IMR-90 (cell line): ENCODE measurements around the gene MPPED1. TPM values are rescaled to one million over a fixed set of nuclear protein-coding genes. Genes with fewer than 3 reads are reported as not detected.

Experiments used
- ATAC-seq: fragments of 200-7000 bp; cut with Tn5 transposase; 2 replicates; pipeline ENCODE4 v1.9.1; 2020; ENCODE audit warnings: low read depth, mild to moderate bottlenecking, moderate library complexity
- BruUV-seq: library from RNA; stranded (reverse); fragments of 400-500 nt; replicated peaks from 2 replicates; lab custom pipeline; 2021; lab: Mats Ljungman, UMichigan
- CTCF ChIA-PET: fragments of 300-600 bp; formaldehyde crosslinking; extraction: SDS; loops from one replicate; lab custom pipeline; 2021; ENCODE audit warnings: antibody characterized with exemption; lab: Yijun Ruan, JAX
- POLR2A ChIA-PET: fragments of 300-600 bp; sonication (Branson Sonifier 250); formaldehyde crosslinking; loops from one replicate; lab custom pipeline; 2022; ENCODE audit warnings: antibody characterized with exemption; ENCODE audit not compliant: unreplicated experiment; lab: Charles Lee
- DNase-seq: peaks from one replicate; pipeline ENCODE4 v3.0.0; 2013
- H2AFZ ChIP-seq: replicated peaks from 2 replicates; pipeline ENCODE3; 2013; ENCODE audit warnings: low read length, mild to moderate bottlenecking; ENCODE audit not compliant: poor library complexity
- H2AK5ac ChIP-seq: 2 replicates; pipeline ENCODE4 v1.6.1; 2013; ENCODE audit warnings: low read depth, low read length, inconsistent platforms
- H2AK9ac ChIP-seq: replicated peaks from 2 replicates; pipeline ENCODE3; 2013; ENCODE audit warnings: mild to moderate bottlenecking, low read depth, low read length, moderate library complexity; ENCODE audit not compliant: poor library complexity
- H2BK120ac ChIP-seq: 2 replicates; pipeline ENCODE4 v1.6.1; 2013; ENCODE audit warnings: low read depth, low read length, inconsistent platforms
- H2BK15ac ChIP-seq: 3 replicates; pipeline ENCODE4 v1.6.1; 2013; ENCODE audit warnings: low read depth, low read length, inconsistent platforms
- H2BK20ac ChIP-seq: 2 replicates; pipeline ENCODE4 v1.6.1; 2013; ENCODE audit warnings: low read depth, mild to moderate bottlenecking, inconsistent platforms, low read length, moderate library complexity
- H2BK5ac ChIP-seq: 2 replicates; pipeline ENCODE4 v1.6.1; 2013; ENCODE audit warnings: mild to moderate bottlenecking, low read depth, low read length, inconsistent platforms; ENCODE audit not compliant: poor library complexity, severe bottlenecking
- H3K14ac ChIP-seq: replicated peaks from 2 replicates; pipeline ENCODE4 v1.6.1; 2013; ENCODE audit warnings: low read depth, low read length, inconsistent platforms
- H3K18ac ChIP-seq: 2 replicates; pipeline ENCODE4 v1.6.1; 2013; ENCODE audit warnings: low read depth, low read length, control low read depth
- H3K23ac ChIP-seq: 2 replicates; pipeline ENCODE4 v1.6.1; 2013; ENCODE audit warnings: low read depth, low read length, inconsistent platforms
- H3K27ac ChIP-seq: 2 replicates; pipeline ENCODE4 v1.5.1; 2013; ENCODE audit warnings: mild to moderate bottlenecking, control low read depth, low read length; ENCODE audit not compliant: insufficient read depth
- H3K27me3 ChIP-seq: 2 replicates; pipeline ENCODE4 v1.6.1; 2013; ENCODE audit warnings: low read length; ENCODE audit not compliant: control insufficient read depth, insufficient read depth
- H3K36me3 ChIP-seq: 2 replicates; pipeline ENCODE4 v1.6.1; 2013; ENCODE audit warnings: low read length, mixed read lengths; ENCODE audit not compliant: control insufficient read depth, insufficient read depth
- H3K4ac ChIP-seq: 2 replicates; pipeline ENCODE4 v1.6.1; 2013; ENCODE audit warnings: low read depth, low read length, inconsistent platforms
- H3K4me1 ChIP-seq: 2 replicates; pipeline ENCODE4 v1.6.1; 2013; ENCODE audit warnings: low read length, mixed read lengths; ENCODE audit not compliant: control insufficient read depth, insufficient read depth
- H3K4me2 ChIP-seq: 2 replicates; pipeline ENCODE4 v1.6.1; 2013; ENCODE audit warnings: low read depth, mild to moderate bottlenecking, control low read depth, low read length, moderate library complexity
- H3K4me3 ChIP-seq: 2 replicates; pipeline ENCODE4 v1.5.1; 2013; ENCODE audit warnings: low read depth, mild to moderate bottlenecking, control low read depth, low read length, moderate library complexity; ENCODE audit not compliant: insufficient read depth
- H3K56ac ChIP-seq: 2 replicates; pipeline ENCODE4 v1.6.1; 2013; ENCODE audit warnings: low read length, inconsistent platforms; ENCODE audit not compliant: insufficient read depth; ENCODE audit errors: extremely low read depth
- H3K79me1 ChIP-seq, 2 experiments: 2 replicates each; pipeline ENCODE4 v1.6.1; 2013; ENCODE audit warnings: low read length in 2 of 2, inconsistent platforms in 1 of 2, low read depth in 1 of 2
- H3K9ac ChIP-seq: 2 replicates; pipeline ENCODE4 v1.6.1; 2013; ENCODE audit warnings: low read depth, low read length, control low read depth
- H3K9me1 ChIP-seq: 2 replicates; pipeline ENCODE4 v1.6.1; 2013; ENCODE audit warnings: low read length, inconsistent platforms; ENCODE audit not compliant: insufficient read depth
- H3K9me3 ChIP-seq: 2 replicates; pipeline ENCODE4 v1.6.1; 2013; ENCODE audit warnings: low read length; ENCODE audit not compliant: control insufficient read depth, insufficient read depth
- H4K20me1 ChIP-seq: 2 replicates; pipeline ENCODE4 v1.6.1; 2013; ENCODE audit warnings: low read length, inconsistent platforms; ENCODE audit not compliant: insufficient read depth
- H4K5ac ChIP-seq: 2 replicates; pipeline ENCODE4 v1.6.1; 2013; ENCODE audit warnings: mild to moderate bottlenecking, low read depth, low read length, control low read depth
- H4K8ac ChIP-seq, 2 experiments: 2 replicates each; pipeline ENCODE4 v1.6.1; 2013; ENCODE audit warnings: low read depth in 2 of 2, low read length in 2 of 2, control low read depth in 1 of 2, inconsistent platforms in 1 of 2
- H4K91ac ChIP-seq: 2 replicates; pipeline ENCODE4 v1.6.1; 2013; ENCODE audit warnings: low read depth, low read length, inconsistent platforms; ENCODE audit not compliant: insufficient read depth
- CEBPB ChIP-seq: IDR thresholded peaks from 2 replicates; pipeline ENCODE4 v1.6.1; 2012; ENCODE audit warnings: low read depth, low read length, improper control_type of control experiment
- MAFK ChIP-seq: IDR thresholded peaks from 2 replicates; pipeline ENCODE4 v1.6.1; 2012; ENCODE audit warnings: low read depth, low read length, improper control_type of control experiment
- MAZ ChIP-seq: IDR thresholded peaks from 2 replicates; pipeline ENCODE4 v1.6.1; 2012; ENCODE audit warnings: low read depth, mild to moderate bottlenecking, low read length, improper control_type of control experiment, moderate library complexity, borderline replicate concordance
- MXI1 ChIP-seq: IDR thresholded peaks from 2 replicates; pipeline ENCODE4 v1.6.1; 2012; ENCODE audit warnings: low read depth, mild to moderate bottlenecking, low read length, moderate library complexity, borderline replicate concordance
- POLR2A ChIP-seq: IDR thresholded peaks from 2 replicates; pipeline ENCODE4 v1.6.1; 2012; ENCODE audit warnings: mild to moderate bottlenecking, low read depth, low read length
- RAD21 ChIP-seq: IDR thresholded peaks from 2 replicates; pipeline ENCODE4 v1.6.1; 2012; ENCODE audit warnings: low read length, improper control_type of control experiment
- SMC3 ChIP-seq: fragments of 150-350 bp; IDR thresholded peaks from 2 replicates; pipeline ENCODE4 v1.6.1; 2016; ENCODE audit warnings: low read depth, mild to moderate bottlenecking, antibody characterized with exemption, low read length, moderate library complexity
- WGBS, 2 experiments: methylation state at CpG; one replicate each; pipeline versions ENCODE4 v1.1.5 to v1.1.7; 2013; ENCODE audit warnings: missing lambda C conversion rate in 2 of 2; ENCODE audit not compliant: insufficient read length in 1 of 2; ENCODE audit errors: extremely low coverage in 2 of 2; 5-methylcytosine and 5-hydroxymethylcytosine counted together
- dilution Hi-C: fragments of 300-500 bp; cut with HindIII; formaldehyde crosslinking; loops from one replicate; pipeline ENCODE4 v1.14.3; 2018; ENCODE audit warnings: low sequenced_read_pairs; ENCODE audit not compliant: unreplicated experiment
- in situ Hi-C: fragments of 300-500 bp; cut with MboI; formaldehyde crosslinking; loops from 3 replicates; pipeline ENCODE4 v1.14.3; 2019; ENCODE audit warnings: low sequenced_read_pairs, inconsistent platforms, mixed read lengths
- intact Hi-C: fragments of 100-400 bp; cut with micrococcal nuclease; formaldehyde crosslinking; loops from 2 replicates; pipeline ENCODE4 v1.10.0; 2022
- polyA plus RNA-seq, 3 experiments: library from polyadenylated mRNA; depleted of rRNA; stranded (reverse); fragments of >200 nt; gene quantifications; 2 replicates each; pipeline ENCODE4 v1.2.3, GENCODE V29; 2012; ENCODE audit warnings: low replicate concordance in 1 of 3
- total RNA-seq: library from RNA; depleted of rRNA; stranded (reverse); fragments of >200 nt; gene quantifications from 2 replicates; pipeline ENCODE4 v1.2.3, GENCODE V29; 2012
- TF ChIP-seq, protein P1 (sequence below): fragments of 150-350 bp; IDR thresholded peaks from 2 replicates; pipeline ENCODE4 v1.6.1; 2016; ENCODE audit warnings: low read depth, mild to moderate bottlenecking, low read length, moderate library complexity, borderline replicate concordance

MPPED1 gene
- total and polyA plus RNA-seq, 2 of the 4 experiments (the other 2 are of a cell fraction): not detected

DNA sequence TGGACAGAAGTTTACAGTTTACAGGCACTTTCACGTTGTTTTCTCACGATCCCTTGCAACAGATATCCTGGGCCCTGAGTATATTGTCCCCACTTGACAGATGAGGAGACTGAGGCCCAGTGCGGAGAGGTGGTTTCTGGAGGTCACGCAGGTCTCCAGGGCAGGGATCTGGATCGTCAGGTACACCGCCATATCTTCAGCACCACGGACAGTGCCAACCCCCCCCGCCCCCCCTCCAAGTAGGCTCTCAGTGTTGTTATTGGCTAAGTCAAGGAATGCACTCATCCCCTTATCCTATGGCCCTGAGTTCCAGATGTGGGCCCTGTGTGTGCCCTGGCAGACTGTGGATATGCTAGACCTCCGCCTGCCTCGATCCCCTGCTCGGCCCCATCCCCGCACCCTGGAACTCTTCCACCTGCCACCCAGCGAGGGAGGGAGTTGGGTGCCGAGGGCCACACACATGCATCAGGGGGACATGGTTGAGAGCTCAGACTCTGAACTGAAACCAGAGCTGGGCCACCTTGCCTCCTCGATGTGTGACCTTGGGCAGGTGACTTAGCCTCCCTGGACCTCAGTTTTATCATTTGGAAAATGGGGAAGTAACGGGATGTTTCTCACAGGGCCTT lies 37.5 kb downstream of the MPPED1 start:
- no peak overlapping the region for H4K91ac ChIP-seq
- H3K36me3 ChIP-seq: no peaks in the 10 kb centered on the region
- no peak overlapping the region for H2BK5ac ChIP-seq
- H3K56ac ChIP-seq: no peak overlapping the region
- H3K79me1 ChIP-seq: no peaks in the 10 kb centered on the region
- in situ Hi-C loops: no loop called here
- intact Hi-C loops: no loop called here
- no peak overlapping the region for H3K23ac ChIP-seq
- H2AK9ac ChIP-seq: no peak overlapping the region
- H4K8ac ChIP-seq: no peak overlapping the region
- H2AFZ ChIP-seq: no peak overlapping the region
- no peak overlapping the region for H2AK5ac ChIP-seq
- no peaks in the 10 kb centered on the region for H4K20me1 ChIP-seq
- H2BK20ac ChIP-seq: no peak overlapping the region
- H3K9ac ChIP-seq: no peak overlapping the region
- no peaks in the 10 kb centered on the region for H3K9me1 ChIP-seq
- no peak for TF ChIP-seq MAFK
- TF ChIP-seq MXI1: no peak
- no peak for TF ChIP-seq SMC3
- TF ChIP-seq MAZ: no peak
- TF ChIP-seq POLR2A: no peak
- TF ChIP-seq RAD21: no peak
- TF ChIP-seq, protein P1, sequence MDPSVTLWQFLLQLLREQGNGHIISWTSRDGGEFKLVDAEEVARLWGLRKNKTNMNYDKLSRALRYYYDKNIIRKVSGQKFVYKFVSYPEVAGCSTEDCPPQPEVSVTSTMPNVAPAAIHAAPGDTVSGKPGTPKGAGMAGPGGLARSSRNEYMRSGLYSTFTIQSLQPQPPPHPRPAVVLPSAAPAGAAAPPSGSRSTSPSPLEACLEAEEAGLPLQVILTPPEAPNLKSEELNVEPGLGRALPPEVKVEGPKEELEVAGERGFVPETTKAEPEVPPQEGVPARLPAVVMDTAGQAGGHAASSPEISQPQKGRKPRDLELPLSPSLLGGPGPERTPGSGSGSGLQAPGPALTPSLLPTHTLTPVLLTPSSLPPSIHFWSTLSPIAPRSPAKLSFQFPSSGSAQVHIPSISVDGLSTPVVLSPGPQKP: no peak
- TF ChIP-seq CEBPB: no peak
- H4K5ac ChIP-seq: no peak overlapping the region
- ATAC-seq: no peak
- WGBS, 2 experiments: 33% methylated on average over 2 of the region's 16 CpGs; no CpG with 5 or more reads in 1 of the 2 experiments
- H3K27me3 ChIP-seq: no peaks in the 10 kb centered on the region
- H3K4me2 ChIP-seq: no peak overlapping the region
- no peak overlapping the region for H2BK120ac ChIP-seq
- no peak overlapping the region for H3K18ac ChIP-seq
- no peak overlapping the region for H3K27ac ChIP-seq
- no peaks in the 10 kb centered on the region for H3K9me3 ChIP-seq
- no peak overlapping the region for H2BK15ac ChIP-seq
- H3K4me3 ChIP-seq: no peak overlapping the region
- H3K14ac ChIP-seq: no peak overlapping the region
- DNase-seq: no peak
- BruUV-seq: no TSS peak
- ChIA-PET POLR2A (no interaction called here), CTCF (no interaction called here)
- dilution Hi-C loops: no loop called here
- H3K4me1 ChIP-seq: no peaks in the 10 kb centered on the region
- no peak overlapping the region for H3K4ac ChIP-seq
